Posterior cingulate gyrus (tissue), 11 donors: ENCODE results near the gene C13orf42.

Experiments
- DNase-seq, 10 donors: peaks; one replicate each; pipeline versions ENCODE4 v3.0.0 to v3.0.0-alpha.2; 2020 to 2021; ENCODE audit warnings: mixed read lengths in 3 of 10
- intact Hi-C: fragments of 100-400 bp; cut with DNase I; formaldehyde crosslinking; loops from one replicate; pipeline ENCODE4 v1.15.1; 2023

Gene C13orf42

DNA sequence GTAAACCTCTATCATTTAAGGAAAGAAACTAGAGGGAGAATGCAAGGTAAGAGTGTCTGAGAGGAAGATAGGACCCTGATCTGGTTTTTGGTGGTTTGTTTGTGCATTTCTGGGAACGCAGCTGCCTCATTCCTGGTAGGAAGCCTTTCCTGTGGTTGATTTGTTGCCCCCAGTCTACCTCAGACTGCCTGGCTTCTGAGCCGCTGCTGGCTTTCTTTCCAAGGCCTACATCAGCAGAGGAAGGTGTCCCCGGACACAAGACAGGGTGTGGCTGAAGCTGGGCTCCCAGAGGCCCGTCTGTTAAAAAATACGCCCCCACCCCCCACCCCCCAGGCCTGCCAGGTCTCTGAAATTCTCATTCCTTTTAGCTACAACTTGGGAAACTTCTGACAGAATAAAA is 42.6 kb downstream of the C13orf42 start:
- no peak for DNase-seq
- intact Hi-C loops: loop anchor here (5.0 to 10.0 kb wide), 2 partner anchors 96 to 1094 kb away; no protein-coding TSS in a partner anchor

DNA sequence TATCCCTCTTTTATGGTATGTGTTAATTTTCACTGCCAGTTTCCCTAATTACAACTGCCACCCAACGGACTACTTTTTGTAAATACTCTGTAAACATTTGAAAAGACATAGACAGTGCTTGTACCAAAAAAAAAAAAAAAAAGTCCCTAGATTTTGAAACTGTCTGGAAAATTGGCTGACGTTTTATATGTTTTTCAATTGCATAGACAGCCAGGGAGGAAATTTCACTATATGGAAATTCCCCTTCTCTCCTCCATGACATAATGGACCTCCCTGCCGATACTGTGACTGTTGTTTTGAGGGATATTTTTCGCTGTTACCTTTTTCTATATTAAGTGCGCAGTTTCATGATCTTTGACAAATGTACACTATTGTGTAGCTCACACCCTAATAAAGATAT is 43.4 kb downstream of the C13orf42 start:
- DNase-seq: no peak
- intact Hi-C loops: loop anchor here (5.0 to 10.0 kb wide), 2 partner anchors 95 to 1093 kb away; no protein-coding TSS in a partner anchor

DNA sequence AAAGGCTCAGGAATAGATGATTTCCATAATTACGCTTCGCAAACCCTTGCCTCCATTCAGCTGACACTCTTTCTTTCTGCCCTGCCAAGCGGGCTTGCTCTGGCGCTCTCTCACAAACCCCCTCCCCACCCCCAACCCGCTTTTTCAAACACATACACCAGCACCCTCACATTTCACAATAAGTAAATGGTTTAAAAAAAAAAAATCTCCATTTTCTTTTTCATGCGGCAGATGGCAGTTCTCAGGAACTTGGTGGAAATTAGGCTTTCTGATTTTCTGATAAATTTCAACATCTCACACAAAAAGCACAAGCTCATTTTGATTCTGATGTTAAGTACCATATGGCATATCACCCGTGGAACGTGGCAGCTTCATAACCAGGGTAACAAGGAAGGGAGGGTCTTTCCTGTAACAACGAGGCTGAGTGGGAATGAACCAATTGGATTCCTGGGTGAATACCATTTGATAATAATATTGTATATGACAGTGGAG is 43.8 kb downstream of the C13orf42 start:
- DNase-seq: no peak
- intact Hi-C loops: loop anchor here (5.0 to 10.0 kb wide), 2 partner anchors 95 to 1092 kb away; no protein-coding TSS in a partner anchor

DNA sequence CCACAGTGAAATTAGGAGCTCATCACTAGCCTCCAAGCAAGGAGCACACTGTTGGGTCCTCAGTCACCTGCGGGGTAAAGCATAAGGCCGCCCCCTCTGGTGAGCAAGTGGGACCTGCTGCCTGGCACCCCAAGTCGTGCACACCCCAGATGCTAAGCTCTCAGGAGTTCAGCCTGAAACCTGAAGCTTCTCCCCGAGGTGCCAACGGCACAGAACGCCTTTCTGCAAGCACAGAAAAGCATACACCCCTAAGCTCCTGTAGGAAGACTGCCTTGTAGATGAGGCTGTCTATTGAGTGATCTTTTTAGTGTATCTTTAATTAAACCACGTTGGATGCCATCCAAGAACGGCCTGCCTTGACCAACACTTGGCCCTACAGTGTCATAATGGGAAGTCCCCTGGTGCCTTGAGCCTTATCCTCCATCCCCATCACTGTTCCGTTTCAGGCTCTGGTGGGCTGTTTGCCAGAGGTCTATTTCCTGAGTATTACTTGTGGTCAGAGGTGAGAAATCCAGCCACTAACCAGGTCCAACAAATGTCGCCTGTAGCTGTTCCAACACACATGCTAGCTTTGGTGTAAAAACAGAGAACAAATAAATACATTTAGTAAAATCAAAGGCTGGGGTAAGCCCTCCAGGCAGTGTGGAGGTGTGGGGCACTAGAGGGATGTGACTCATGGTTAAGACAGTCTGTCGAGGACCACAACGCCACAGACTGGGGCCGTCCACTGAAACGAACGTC is 44.8 kb downstream of the C13orf42 start:
- intact Hi-C loops: loop anchor here (5.0 to 10.0 kb wide), 2 partner anchors 94 to 1091 kb away; no protein-coding TSS in a partner anchor
- no peak for DNase-seq

DNA sequence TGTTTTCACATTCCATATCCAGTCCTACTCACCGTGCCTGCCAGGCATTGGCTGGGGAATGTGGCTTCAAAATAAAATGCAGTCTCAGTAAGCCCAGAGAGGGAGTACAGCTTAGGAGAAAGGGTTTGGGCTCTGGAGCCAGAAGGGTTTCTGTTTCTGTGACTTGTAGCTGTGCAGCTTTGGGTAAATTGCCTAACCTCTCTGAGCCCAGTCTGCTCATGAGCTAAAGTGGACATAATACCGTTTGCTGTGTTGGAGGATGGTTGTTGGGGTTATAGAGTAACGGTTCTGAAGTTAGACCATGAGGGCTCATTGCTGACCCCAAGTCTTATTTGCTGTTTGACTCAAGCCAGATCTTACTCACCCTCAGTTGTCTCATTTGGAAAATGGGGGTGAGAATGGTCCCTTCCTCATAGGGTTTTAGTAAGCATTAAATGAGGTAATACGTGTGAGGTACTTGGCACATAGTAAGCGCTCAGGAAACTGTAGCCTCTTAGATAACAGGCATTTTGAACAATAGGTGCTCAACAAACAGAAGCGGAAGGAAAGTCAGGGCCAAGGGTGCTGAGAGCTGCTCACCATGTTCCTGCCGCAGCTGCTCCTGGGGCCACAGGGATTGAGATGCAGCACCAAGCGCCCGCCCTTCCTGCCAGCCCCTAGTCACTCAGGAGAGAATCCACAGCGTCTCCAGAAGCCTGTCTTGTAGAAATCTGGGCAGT is 45.5 kb downstream of the C13orf42 start:
- intact Hi-C loops: loop anchor here (5.0 to 10.0 kb wide), 2 partner anchors 93 to 1091 kb away; no protein-coding TSS in a partner anchor
- no peak for DNase-seq

DNA sequence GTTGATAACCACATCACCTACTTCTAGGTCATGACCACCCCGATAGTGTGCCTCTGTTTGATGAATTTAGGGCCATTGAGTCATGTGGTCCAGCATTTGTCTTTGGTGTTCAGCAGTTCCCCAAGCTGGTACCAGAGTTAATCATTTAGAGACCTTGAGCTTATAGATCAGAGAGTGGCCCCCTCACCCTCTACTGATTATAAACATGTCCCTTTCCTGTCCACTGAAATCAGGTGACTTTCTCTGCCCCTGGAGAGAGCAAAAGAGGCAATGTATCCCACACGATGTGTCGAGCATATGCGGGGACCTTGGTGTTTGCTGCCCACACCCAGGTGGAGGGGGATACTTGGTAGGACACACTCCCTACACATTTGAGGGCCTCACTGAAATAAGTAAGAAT is 46.3 kb downstream of the C13orf42 start:
- intact Hi-C loops: loop anchor here (5.0 to 10.0 kb wide), 2 partner anchors 92 to 1090 kb away; no protein-coding TSS in a partner anchor
- no peak for DNase-seq

DNA sequence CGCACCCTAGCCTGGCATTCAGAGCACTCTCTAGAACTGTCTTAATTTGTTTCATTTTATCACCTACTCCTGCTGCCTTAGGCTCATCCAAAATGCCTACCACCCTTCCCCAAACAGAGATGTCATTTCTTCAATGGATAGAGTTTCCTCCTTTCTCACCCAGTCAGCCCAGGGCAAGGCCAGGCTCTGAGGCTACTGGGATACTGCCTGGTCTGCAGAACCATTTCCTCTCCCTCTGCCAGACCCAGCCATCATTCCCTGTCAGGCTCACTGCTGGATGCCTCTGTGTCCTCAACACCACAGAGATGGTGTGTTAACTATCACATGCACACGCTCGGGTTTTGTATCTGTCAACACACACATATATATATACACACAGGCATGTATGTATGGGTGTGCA is 47.2 kb downstream of the C13orf42 start:
- intact Hi-C loops: loop anchor here (10.0 kb wide), 1 partner anchor 1089 kb away; no protein-coding TSS in a partner anchor
- DNase-seq: no peak

DNA sequence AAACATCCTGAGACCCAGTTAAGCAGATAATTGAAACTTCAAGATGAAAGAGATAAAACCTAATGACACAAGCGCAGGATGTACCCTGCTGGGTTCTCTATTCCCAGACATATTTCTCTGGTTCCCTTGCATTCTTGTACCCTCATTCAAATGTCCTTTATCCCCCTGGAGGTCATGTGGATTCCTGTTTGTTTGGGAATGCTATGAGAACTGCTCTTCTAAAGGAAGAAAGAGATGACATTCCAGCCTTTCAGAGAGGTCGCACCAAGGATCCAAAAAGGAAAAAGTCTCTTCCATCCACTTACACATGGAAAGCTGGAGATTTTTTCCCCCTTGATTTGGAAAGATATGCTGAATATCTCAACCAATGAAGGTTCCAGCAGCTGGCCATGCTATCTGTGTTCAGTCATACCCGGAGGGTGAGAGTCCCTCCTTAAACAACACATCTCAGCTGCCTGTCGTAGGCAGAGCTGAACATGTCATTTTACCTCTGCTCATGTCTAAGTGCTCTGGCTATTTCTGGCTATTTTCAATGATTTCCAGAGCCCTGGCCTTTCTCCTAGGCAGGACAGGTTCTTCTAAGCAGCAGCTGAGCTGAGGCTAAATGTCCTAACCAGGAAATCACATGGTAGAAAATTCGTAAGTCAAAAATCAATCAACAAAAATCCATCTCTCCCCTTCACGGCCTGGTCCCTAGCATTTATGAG is 52.5 kb downstream of the C13orf42 start:
- intact Hi-C loops: loop anchor here (10.0 kb wide), 1 partner anchor 1394 kb away; no protein-coding TSS in a partner anchor
- DNase-seq: no peak

DNA sequence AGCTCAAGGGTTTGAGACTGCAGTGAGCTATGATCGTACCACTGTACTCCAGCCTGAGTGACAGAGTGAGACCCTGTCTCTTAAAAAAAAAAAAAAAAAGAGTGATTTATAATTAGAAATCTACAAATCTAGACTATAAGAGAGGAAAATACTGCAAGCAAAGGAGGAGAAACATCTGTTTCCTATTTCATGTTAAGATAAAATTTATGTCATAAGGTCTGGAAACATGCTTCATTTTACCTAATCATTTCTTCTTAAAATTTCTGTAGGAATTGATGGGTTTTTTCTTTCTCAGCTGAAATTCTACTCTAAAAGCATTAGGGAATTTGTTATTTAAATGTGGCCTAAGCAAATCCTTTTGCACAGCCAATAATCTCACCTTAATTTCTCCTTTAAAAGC is 53.2 kb downstream of the C13orf42 start:
- intact Hi-C loops: loop anchor here (10.0 kb wide), 1 partner anchor 1393 kb away; no protein-coding TSS in a partner anchor
- DNase-seq: no peak

DNA sequence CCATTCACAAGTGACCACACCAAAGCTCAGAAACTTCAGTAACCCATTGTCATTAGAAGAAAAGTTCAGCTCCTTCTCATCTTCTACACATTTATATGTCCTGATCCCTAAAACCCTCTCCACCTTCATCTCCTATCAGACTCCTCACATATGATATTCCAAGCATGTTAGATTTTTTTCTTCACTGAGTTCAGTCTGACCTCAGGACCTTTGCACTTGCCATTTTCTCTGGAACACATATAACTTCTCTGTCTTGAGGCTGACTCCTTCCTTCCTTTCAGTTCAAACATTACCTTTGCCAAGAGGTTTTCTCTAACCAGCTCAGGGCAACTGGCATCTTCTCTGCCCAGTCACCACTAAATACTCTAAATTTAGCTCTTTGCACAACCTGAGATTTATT is 54.1 kb downstream of the C13orf42 start:
- intact Hi-C loops: loop anchor here (10.0 kb wide), 1 partner anchor 1392 kb away; no protein-coding TSS in a partner anchor
- no peak for DNase-seq

DNA sequence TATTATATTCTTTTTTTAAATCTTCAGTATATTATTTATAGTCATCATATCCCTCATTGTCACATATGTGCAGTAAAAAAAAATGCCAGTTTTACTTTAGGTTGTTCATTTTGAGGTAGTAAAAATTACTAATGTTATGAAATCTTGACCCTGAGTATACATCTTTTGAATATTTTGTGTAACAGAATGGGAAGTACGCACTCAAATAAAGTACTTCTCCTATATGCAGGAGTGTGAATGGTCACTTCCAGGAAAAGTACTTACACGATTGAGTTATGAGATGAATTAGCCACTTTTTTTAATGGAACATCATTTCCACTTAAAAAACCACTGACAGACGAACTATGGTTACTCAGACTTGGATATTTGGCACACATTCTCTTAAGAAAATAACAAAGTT is 58.5 kb downstream of the C13orf42 start:
- intact Hi-C loops: loop anchor here (10.0 kb wide), 1 partner anchor 1388 kb away; no protein-coding TSS in a partner anchor
- no peak for DNase-seq

DNA sequence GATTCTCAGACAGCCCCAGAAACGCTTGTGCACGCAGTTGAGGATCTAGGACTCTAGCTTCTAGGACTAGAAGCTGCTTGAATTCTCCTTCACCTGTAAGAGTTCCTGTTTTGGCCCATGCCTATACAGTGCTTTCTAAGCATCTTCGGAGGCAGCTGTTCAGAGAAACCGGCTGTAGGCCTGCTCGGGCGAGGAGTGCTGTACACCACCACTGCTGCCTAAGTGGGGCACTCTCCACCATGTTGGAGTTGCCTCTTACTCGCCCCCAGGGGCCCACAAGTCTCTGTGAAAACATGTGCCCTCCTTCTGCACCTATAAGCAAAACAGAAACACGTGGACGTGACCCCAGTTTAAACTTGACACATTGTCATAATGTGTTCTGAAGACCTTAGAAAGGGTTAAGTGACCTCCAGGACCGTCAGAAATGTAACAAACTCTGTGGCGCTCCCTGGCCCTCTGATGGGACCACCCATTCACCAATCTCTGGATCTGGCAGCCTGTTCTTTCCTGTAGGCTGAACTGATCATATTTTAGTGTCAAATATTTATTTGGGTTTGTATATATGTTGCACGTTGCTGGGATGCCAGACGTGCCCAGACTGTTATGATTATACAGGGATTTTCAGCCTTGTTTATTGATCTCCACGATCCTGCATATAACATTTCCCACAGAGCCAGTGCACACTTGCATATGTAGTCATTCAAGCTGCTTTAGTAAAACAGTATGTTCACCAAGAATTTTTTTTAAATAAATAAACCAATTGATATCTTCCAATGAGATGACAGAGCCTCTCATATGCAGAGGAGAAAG is 60.8 kb downstream of the C13orf42 start:
- intact Hi-C loops: loop anchor here (10.0 kb wide), 1 partner anchor 1385 kb away; no protein-coding TSS in a partner anchor
- DNase-seq: no peak

DNA sequence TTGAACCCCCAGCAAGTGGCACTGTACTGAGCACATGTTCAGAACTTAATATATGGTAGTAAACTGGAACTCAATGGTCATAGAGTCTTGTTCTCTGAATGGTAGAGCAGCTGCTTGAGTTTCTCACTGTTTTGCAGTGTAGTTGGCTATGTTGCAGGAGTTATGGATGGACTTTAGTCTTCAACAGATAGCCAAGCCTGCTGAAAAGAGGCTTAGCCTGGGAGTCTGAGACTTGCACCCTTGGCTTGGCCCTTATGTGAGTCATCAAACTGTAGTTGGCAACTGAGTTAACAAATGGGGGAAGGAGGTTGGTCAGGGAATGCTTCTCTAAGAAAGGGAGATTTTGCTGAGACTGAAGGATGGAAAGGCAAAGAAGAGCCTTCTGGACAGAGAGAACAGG is 62.5 kb downstream of the C13orf42 start:
- no peak for DNase-seq

DNA sequence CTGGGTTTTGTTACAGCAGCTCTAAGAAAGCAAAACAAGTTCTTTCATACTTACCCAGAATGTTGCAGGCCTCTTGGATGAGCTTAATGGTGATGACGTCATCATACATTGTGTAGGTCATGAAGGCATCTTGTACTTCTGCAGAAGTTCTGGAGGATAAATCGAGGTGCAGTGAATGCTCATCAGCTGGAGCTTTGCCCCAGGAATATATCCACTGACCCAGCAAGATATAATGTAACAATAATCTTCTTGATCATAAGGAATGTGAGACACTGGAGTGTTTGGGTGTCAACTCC is 63.0 kb downstream of the C13orf42 start:
- intact Hi-C loops: no loop called here
- no peak for DNase-seq

More for the DNA sequence above, 62.5 kb downstream of the C13orf42 start:
- intact Hi-C loops: no loop called here

DNA sequence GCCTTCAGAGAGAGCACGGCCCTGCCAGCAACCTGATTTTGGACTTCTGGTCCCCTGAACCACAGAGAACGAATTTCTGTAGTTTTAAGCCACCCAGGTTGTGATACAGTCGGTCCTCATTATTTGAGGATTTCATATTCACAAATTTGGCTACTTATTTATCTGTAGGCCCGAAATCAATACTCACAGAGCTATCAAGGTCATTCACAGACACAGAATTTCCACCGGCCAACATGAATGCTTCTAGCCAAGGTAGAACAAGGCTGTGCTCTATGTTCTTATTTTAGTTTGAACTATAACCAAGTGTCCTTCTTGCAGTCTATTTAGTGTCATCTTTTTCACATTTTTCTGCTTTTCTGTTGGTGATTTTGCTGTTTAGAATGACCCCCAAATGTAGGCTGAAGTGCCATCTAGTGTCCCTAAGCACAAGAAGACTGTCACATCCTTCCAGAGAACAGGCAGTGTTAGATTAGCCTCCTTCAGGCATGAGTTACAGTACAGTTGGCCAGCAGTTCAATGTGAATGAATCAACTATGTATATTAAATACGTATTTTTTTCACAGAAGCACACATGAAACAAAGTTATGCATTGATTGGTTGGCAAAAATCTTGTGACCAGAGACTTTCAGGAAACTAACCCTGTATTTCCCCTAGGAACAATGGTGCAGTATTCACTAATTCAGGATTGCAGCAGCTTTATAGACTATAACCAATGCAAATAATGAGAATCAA is 63.5 kb downstream of the C13orf42 start:
- no peak for DNase-seq
- intact Hi-C loops: no loop called here

DNA sequence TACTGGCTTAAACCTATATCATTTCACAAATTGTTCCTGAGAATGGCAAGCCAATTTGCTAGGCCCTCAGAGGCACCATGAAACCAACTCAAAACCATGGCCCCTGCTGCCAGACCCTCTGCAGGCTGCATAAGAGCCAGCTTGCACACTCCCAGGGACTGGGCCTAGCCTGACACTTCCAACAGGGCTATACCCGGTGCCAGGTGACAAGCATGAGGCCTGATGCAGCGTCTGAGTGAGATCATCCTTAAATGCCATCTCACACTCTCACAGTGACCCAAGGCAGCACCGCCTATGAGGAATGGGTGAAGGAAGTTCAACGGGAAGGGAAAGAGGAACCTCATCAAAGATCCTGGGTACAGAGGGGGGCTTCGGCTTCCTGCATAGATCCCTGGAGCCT is 65.6 kb downstream of the C13orf42 start:
- intact Hi-C loops: no loop called here
- DNase-seq: peak in 1 of 10 donors; percentile 56

DNA sequence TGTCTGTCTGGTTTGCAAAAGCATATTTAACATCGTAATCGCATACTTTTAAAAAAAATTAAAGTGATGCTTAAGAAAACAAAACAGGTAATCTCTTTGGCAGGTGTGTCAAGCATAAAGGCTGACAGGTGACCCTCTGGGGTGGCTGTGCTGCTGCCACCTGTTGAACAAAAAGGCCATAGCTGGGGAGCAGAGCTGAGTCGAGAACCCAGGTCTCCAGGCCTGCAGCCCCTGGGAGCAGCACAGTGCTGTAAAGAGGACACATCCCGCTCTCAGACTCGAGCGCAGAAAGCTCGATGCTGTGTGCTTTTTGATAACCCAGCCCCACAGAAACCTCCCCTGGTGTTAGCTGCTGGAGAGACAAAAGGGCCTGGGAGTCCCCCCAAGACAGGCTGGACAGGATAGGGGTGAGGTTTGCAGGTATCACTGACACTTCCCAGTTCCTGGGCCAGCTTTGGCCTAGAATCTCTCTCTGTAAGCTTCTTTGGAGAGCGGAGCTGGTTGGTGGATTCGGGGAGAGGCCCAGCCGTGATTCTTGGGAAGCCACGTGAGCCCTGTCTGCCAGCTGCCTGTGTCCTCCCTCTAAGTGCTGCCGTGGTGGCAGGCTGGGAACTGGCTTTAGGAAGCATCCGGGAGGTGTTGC is 66.9 kb downstream of the C13orf42 start:
- intact Hi-C loops: no loop called here
- no peak for DNase-seq

DNA sequence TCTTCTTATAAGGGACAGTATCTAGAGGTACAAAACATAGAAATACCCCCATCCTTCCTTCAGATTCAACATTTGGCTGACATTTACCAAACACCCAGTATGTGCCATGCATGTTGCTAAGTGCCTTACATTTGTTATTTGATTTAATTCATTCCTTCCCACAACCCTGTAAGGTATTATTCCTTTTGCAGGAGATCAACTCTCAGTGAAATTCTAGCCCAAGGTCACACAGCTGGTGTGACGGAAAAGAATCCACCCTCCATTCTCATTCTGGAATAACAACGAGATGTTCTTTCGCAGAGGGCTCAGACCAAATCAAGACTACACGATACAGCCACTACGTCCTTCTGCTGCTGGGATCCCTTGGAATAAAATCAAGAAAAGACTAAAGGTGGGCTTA is 67.8 kb downstream of the C13orf42 start:
- intact Hi-C loops: no loop called here
- DNase-seq: no peak

DNA sequence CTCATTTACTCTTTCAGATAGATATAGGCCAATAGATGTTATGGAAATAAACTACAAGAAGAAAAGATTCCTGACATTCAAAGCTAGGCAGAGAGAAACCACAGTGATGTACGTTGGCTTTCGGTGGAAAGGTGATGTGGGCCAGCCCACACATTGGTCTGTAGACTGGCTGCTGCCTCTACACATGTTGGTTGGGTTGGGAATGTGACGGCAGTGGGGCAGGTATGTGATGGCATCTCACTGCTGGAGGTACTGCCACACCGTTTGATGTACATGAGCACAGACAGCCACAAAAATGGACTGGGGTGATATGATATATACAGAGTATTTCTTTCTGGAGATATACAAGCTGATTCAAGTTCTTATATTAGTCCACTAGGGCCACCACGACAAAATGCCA is 69.4 kb downstream of the C13orf42 start:
- intact Hi-C loops: no loop called here
- no peak for DNase-seq
